GM19193 (cell line): ENCODE data around the gene ALKBH2.

ENCODE experiments used
- POLR2A ChIP-seq: IDR thresholded peaks from 4 replicates; pipeline ENCODE4 v1.6.1; 2011; ENCODE audit not compliant: insufficient read depth, insufficient read length; ENCODE audit errors: extremely low read depth

ALKBH2 gene

DNA sequence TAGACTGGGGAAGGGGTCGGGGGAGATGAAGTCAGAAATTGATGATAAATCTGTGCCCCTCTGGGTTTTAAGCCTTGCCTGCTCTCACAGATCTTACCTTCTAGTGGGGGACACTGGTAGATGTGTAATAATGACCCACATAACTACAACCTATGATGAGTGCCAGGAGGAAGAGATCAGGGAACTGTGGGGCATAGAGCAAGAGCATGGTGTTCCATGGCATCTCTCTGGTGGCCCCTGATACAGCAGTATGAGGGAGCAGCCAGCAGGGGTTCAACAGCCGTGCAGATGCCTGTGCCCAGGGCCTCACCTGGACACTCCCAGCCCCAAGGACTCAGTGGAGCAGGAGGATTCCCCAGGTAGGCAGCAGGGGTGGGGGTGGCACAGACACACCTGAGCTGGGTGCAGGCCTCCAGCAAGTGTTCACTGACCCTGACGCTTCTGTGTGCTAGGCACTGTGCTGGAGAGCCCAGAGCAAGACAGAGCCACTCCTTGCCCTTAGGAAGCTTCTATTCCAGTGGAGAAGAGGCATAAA is 28.1 kb upstream of the ALKBH2 start:
- no peak for TF ChIP-seq POLR2A

DNA sequence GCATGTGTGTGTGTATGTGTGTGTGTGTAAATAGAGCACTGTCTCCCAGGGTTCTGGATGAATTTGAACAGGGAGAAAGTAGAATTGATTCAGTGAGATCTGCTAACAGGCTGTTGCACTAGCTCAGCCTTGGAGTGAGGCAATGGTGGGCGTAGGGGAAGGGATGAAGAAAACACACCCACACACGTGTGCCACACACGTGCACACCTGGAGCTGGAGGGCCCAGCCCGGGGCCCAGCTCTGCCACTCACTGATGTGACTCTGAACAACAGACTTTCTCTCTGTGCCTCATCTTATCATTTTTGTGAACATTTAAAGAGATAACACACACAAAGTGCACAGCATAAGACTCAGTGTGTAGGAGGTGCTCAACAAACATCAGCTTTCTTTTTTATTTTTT is 27.3 kb upstream of the ALKBH2 start:
- no peak for TF ChIP-seq POLR2A

- no peak for TF ChIP-seq POLR2A
These were observed 26.8 kb upstream of the ALKBH2 start for GRCh38 chr12:109120095-109120494.

GRCh38 chr12:109116611-109116949 is 23.3 kb upstream of the ALKBH2 start:
- no peak for TF ChIP-seq POLR2A

DNA sequence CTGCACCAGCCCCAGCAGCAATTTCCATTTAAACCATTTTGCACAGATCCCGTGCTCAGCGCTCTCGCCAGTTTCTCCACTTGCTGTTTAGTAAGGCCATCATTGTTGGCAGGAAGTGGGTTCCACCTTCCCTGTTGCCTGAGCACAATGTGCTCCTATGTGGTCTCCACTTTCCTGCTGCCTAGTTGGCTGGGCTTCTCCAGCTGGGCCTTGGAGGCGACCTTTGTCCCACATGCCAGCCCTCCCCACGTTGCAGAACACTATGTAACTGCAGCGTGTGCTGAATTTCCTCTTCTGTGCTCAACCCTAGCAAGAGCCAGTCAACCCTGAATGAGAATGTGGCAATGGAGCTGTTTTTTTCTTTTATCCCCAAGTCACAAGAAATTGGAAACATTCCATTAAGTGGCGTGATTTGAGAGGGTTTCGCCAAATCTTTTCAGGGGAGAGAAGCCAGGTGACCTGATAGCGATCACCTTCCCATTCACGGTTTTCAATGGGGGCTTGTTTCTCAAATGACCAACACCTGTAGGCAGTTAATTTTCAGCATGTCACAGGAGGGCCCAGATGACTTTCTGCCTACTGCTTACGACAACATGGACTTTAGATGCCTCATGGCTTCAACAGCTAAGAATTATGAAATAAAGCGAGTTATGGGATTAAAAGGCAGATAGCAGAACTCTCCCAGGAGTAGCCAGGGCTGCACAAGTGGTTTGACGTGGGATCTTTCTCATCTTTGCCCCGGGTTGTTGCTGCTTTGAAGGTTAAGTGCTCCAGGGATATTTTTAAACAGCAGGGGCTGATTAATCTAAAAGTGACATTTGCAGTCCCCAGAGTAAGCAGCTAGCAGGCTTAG is 22.7 kb upstream of the ALKBH2 start, which contains the start of gene ACACB:
TSS of gene ACACB (plus strand) at position 830 of the 853 bp plus-strand sequence. CDS start 22,819 bp downstream, outside the sequence.
- TF ChIP-seq POLR2A, result no peak

GRCh38 chr12:109115404-109115757 is 22.1 kb upstream of the ALKBH2 start:
- no peak for TF ChIP-seq POLR2A

- TF ChIP-seq POLR2A, result no peak
These were observed 21.4 kb upstream of the ALKBH2 start for GRCh38 chr12:109114644-109115043.

GRCh38 chr12:109113661-109114321 is 20.5 kb upstream of the ALKBH2 start:
- no peak for TF ChIP-seq POLR2A

- TF ChIP-seq POLR2A, result no peak
These were observed 19.6 kb upstream of the ALKBH2 start for GRCh38 chr12:109112720-109113465.

DNA sequence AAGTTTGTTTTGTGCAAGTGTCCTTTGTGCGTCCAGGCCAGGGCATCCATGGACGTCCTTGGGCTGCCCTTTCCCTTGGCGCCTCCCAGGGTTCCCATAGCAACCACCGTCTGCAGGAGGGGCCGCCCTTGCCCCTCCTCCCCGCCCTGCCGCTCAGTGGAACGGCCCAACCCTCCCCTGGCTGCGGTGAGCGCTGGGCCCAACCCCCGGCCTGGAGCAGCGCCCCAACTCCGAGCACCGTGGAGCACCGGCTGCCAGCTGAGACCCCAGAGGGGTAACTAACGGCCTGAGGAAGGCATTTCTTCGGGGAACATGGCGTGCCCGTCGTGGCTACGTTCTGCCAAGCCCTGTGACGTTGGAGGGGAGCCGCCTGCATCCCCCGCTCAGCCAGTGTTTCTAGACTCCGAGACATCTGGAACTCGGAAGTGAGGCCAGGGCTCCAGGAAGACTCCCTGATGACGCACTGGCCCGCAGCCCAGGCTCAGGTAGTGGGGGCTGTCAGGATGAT is 17.8 kb upstream of the ALKBH2 start:
- peak; percentile 49 for TF ChIP-seq POLR2A

- TF ChIP-seq POLR2A, result no peak
These were observed 16.6 kb upstream of the ALKBH2 start for GRCh38 chr12:109109746-109110350.

DNA sequence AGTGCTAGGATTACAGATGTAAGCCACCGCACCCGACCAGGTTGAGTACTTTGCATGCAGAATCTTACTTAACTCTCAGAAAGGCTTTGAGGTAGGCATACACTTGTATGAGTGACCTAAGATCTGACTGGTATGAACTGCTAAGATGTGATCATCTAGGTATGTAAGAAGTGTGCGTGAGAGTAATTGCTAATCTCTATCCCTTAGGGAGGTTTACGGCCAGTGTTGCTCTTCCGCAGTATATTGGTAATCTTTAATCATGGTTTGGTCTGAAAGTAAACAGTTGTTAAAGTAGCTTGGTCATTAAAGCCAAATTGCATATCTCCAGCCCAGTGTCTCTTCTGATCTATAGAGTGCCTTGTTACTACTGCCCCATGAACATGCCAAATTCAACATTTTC is 11.9 kb upstream of the ALKBH2 start:
- TF ChIP-seq POLR2A, result no peak

- no peak for TF ChIP-seq POLR2A
These were observed 9.2 kb upstream of the ALKBH2 start for GRCh38 chr12:109102491-109102890.

DNA sequence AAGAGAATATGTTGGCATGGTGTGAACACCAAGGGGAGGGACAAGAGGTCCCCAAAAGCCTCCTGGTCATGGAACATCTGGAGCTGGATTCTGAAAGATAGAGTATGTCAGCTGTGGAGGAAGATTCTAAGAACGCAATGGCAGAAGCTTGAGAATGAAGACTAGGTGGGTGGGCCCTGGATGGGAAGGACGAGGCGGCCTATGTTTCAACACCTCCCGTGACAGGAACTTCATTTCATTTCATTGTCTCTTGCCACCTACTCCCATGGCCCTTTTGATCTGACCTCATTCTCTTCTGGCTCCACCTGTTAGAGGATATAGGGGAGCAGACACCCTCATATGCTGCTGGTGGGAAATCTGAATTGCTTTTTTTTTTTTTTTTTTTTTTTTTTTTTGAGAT is 7.5 kb upstream of the ALKBH2 start:
- TF ChIP-seq POLR2A, result no peak
